HepG2 (cell line): ENCODE results near the gene MTMR4. TPM values are rescaled to one million over a fixed set of nuclear protein-coding genes. Genes with fewer than 3 reads are reported as not detected.

Experiments
- CCAR2 ChIP-seq: fragments of 200-400 bp; formaldehyde crosslinking; optimal IDR thresholded peaks from 2 replicates; pipeline ENCODE3; 2018; ENCODE audit warnings: low read depth, mild to moderate bottlenecking, low read length, moderate library complexity
- ELF1 ChIP-seq: sonication (generic); formaldehyde crosslinking; IDR thresholded peaks from 2 replicates; pipeline ENCODE4 v1.4.0; 2020; ENCODE audit warnings: missing genetic modification reagents
- HNRNPL ChIP-seq: fragments of 200-400 bp; formaldehyde crosslinking; IDR thresholded peaks from 2 replicates; pipeline ENCODE4 v1.6.1; 2017; ENCODE audit warnings: mild to moderate bottlenecking, low read depth, low read length
- KDM4B ChIP-seq: sonication (generic); formaldehyde crosslinking; IDR thresholded peaks from 2 replicates; pipeline ENCODE4 v1.4.0; 2020; ENCODE audit warnings: missing genetic modification reagents
- KDM5B ChIP-seq: sonication (generic); formaldehyde crosslinking; IDR thresholded peaks from 2 replicates; pipeline ENCODE4 v1.4.0; 2020; ENCODE audit warnings: missing genetic modification reagents, mild to moderate bottlenecking, borderline replicate concordance
- MEIS2 ChIP-seq: sonication (generic); formaldehyde crosslinking; IDR thresholded peaks from 2 replicates; pipeline ENCODE4 v1.9.0; 2021; ENCODE audit warnings: mild to moderate bottlenecking, missing genetic modification reagents
- MYNN ChIP-seq: sonication (generic); formaldehyde crosslinking; IDR thresholded peaks from 2 replicates; pipeline ENCODE4 v1.4.0; 2020; ENCODE audit warnings: mild to moderate bottlenecking, low read depth, missing genetic modification reagents
- PITX1 ChIP-seq: sonication (generic); formaldehyde crosslinking; IDR thresholded peaks from 2 replicates; pipeline ENCODE4 v1.5.1; 2020; ENCODE audit warnings: mild to moderate bottlenecking, missing genetic modification reagents
- RAD21 ChIP-seq: fragments of 450-650 bp; formaldehyde crosslinking; IDR thresholded peaks from 2 replicates; pipeline ENCODE4 v1.5.0; 2020; ENCODE audit warnings: mild to moderate bottlenecking
- SAP130 ChIP-seq: IDR thresholded peaks from 2 replicates; pipeline ENCODE4 v1.6.1; 2016; ENCODE audit warnings: low read depth
- SETDB1 ChIP-seq: sonication (generic); formaldehyde crosslinking; IDR thresholded peaks from 2 replicates; pipeline ENCODE4 v1.5.1; 2020; ENCODE audit warnings: missing genetic modification reagents, mild to moderate bottlenecking, borderline replicate concordance
- SP4 ChIP-seq: sonication (generic); formaldehyde crosslinking; IDR thresholded peaks from 2 replicates; pipeline ENCODE4 v1.8.1; 2023; ENCODE audit warnings: mild to moderate bottlenecking, missing genetic modification reagents
- SPEN ChIP-seq: sonication (generic); formaldehyde crosslinking; IDR thresholded peaks from 2 replicates; pipeline ENCODE4 v1.5.1; 2020; ENCODE audit warnings: low read depth, mild to moderate bottlenecking, missing genetic modification reagents
- TP53 ChIP-seq: sonication (generic); formaldehyde crosslinking; conservative IDR thresholded peaks from 2 replicates; pipeline ENCODE4 v1.4.0; 2020; ENCODE audit warnings: missing genetic modification reagents
- U2AF1 ChIP-seq: fragments of 200-400 bp; formaldehyde crosslinking; optimal IDR thresholded peaks from 2 replicates; pipeline ENCODE3; 2017; ENCODE audit warnings: mild to moderate bottlenecking, low read depth, low read length
- YEATS2 ChIP-seq: sonication (generic); formaldehyde crosslinking; IDR thresholded peaks from 2 replicates; pipeline ENCODE4 v1.4.0; 2020; ENCODE audit warnings: missing genetic modification reagents, borderline replicate concordance
- ZBTB21 ChIP-seq: sonication (generic); formaldehyde crosslinking; IDR thresholded peaks from 2 replicates; pipeline ENCODE4 v1.4.0; 2020; ENCODE audit warnings: missing genetic modification reagents
- ZNF12 ChIP-seq: sonication (generic); formaldehyde crosslinking; IDR thresholded peaks from 2 replicates; pipeline ENCODE4 v1.5.0; 2020; ENCODE audit warnings: missing genetic modification reagents
- ZNF124 ChIP-seq: sonication (generic); formaldehyde crosslinking; IDR thresholded peaks from 2 replicates; pipeline ENCODE4 v1.4.0; 2020; ENCODE audit warnings: missing genetic modification reagents
- ZNF205 ChIP-seq: IDR thresholded peaks from 2 replicates; pipeline ENCODE4 v1.6.1; 2018; ENCODE audit warnings: missing biosample characterization, missing genetic modification reagents
- ZNF556 ChIP-seq: sonication (generic); formaldehyde crosslinking; IDR thresholded peaks from 2 replicates; pipeline ENCODE4 v1.4.0; 2020; ENCODE audit warnings: mild to moderate bottlenecking, missing genetic modification reagents, borderline replicate concordance
- ZNF558 ChIP-seq: sonication (generic); formaldehyde crosslinking; IDR thresholded peaks from 2 replicates; pipeline ENCODE4 v1.9.0; 2022; ENCODE audit warnings: mild to moderate bottlenecking, missing genetic modification reagents, borderline replicate concordance
- ZNF768 ChIP-seq: sonication (generic); formaldehyde crosslinking; IDR thresholded peaks from 2 replicates; pipeline ENCODE4 v1.4.0; 2020; ENCODE audit warnings: missing genetic modification reagents
- ZNF772 ChIP-seq: sonication (generic); formaldehyde crosslinking; IDR thresholded peaks from 2 replicates; pipeline ENCODE4 v1.5.0; 2020; ENCODE audit warnings: mild to moderate bottlenecking, missing genetic modification reagents
- polyA plus RNA-seq, 8 experiments: library from polyadenylated mRNA; depleted of rRNA in 3 of 8; stranded (reverse) in 7 of 8; unstranded in 1 of 8; fragments of >200 nt; fragmentation: Illumina TruSeq in 4 of 8; extraction: Trizol in 4 of 8; gene quantifications; 2 replicates each; pipeline versions ENCODE4 v1.2.1 to v1.2.3, GENCODE V29; 2011 to 2016; ENCODE audit warnings: low read depth in 4 of 8, missing spikeins in 1 of 8, mixed read lengths in 1 of 8; ENCODE audit not compliant: insufficient read depth in 1 of 8
- total RNA-seq, 5 experiments: library from RNA; depleted of rRNA; stranded (reverse); fragments of >200 nt; fragmentation: Illumina TruSeq; extraction: Trizol; gene quantifications; 2 replicates each; pipeline ENCODE4 v1.2.3, GENCODE V29; 2016; ENCODE audit warnings: low read depth in 1 of 5
- TF ChIP-seq, protein P1 (sequence below): IDR thresholded peaks from 2 replicates; pipeline ENCODE4 v1.6.1; 2016
- TF ChIP-seq, protein P2 (sequence below): sonication (generic); formaldehyde crosslinking; IDR thresholded peaks from 2 replicates; pipeline ENCODE4 v1.8.0; 2022; ENCODE audit warnings: mild to moderate bottlenecking, missing genetic modification reagents; ENCODE audit not compliant: insufficient replicate concordance
- TF ChIP-seq, protein P3 (sequence below): sonication (generic); formaldehyde crosslinking; IDR thresholded peaks from 2 replicates; pipeline ENCODE4 v1.8.1; 2023; ENCODE audit warnings: mild to moderate bottlenecking, moderate library complexity, missing genetic modification reagents
- TF ChIP-seq, protein P4 (sequence below): IDR thresholded peaks from 2 replicates; pipeline ENCODE4 v1.6.1; 2016; ENCODE audit warnings: missing genetic modification reagents, missing compliant biosample characterization

Gene MTMR4
- total and polyA plus RNA-seq, 2 of the 13 experiments (the other 11 are each of a cell fraction or from before 2014, with no cell fraction given) = 62.5 to 65.1 TPM

DNA sequence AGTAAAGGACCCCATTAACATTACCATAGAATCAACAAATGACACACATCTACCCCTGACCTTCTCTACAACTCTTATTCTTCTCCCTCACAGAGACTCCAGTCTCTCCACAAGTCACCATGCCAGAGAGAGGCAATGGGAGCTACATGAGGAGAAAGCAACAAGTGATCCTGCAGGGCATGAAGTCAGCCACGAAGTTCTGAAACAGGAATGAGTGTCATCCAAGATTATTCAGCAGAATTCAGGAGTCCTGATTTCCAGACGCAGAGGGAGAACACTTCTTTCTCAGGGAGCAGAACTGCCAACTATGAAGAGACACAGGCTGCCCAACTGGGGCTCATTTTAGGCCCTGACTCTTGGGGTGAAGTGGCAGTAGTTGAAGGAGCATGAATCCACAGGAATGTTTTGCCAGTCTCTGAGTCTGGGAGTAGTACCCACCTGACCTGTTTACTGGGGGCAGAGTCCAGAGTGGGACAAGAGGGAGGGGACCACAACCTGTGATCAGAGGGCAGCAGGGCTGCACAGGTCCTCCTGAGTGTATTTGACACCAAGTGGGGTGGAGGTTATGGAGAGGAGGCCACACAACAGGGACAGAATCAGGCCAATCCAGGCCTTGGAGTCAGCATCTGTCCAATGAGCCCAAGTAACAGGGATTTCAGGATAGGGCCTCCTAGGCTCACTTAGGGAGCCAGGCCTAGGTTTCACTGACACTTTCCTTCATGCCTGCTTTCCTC, 2.4 kb upstream of the MTMR4 start (continued):
- TF ChIP-seq SP4 (no peak; the same call in 1 of the 2 replicates), ZNF768 (no peak), ZNF205 (CRISPR knock-in tag) (no peak), KDM5B (CRISPR knock-in tag) (no peak), SPEN (CRISPR knock-in tag) (no peak), ZNF558 (CRISPR knock-in tag) (no peak), ZNF12 (CRISPR knock-in tag) (no peak), YEATS2 (CRISPR knock-in tag) (peak; percentile 21; the same call in 1 of the 2 replicates), CCAR2 (no peak), ZNF772 (CRISPR knock-in tag) (0 out of 2 replicates have a peak, but pooled peaks have one; percentile 56), PITX1 (no peak; the same call in 1 of the 2 replicates), RAD21 (CRISPR knock-in tag) (no peak), ZBTB21 (CRISPR knock-in tag) (no peak; the same call in 1 of the 2 replicates), MYNN (no peak), ZNF556 (no peak; the same call in 1 of the 2 replicates), U2AF1 (peak; percentile 62), MEIS2 (CRISPR knock-in tag) (no peak), ZNF124 (CRISPR knock-in tag) (no peak), KDM4B (CRISPR knock-in tag) (no peak), SAP130 (CRISPR knock-in tag) (peak; percentile 86), TP53 (CRISPR knock-in tag) (no peak), HNRNPL (no peak), ELF1 (CRISPR knock-in tag) (no peak), SETDB1 (no peak)
- TF ChIP-seq, protein P1, sequence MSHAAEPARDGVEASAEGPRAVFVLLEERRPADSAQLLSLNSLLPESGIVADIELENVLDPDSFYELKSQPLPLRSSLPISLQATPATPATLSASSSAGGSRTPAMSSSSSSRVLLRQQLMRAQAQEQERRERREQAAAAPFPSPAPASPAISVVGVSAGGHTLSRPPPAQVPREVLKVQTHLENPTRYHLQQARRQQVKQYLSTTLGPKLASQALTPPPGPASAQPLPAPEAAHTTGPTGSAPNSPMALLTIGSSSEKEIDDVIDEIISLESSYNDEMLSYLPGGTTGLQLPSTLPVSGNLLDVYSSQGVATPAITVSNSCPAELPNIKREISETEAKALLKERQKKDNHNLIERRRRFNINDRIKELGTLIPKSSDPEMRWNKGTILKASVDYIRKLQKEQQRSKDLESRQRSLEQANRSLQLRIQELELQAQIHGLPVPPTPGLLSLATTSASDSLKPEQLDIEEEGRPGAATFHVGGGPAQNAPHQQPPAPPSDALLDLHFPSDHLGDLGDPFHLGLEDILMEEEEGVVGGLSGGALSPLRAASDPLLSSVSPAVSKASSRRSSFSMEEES (CRISPR knock-in tag) = peak; percentile 82
- TF ChIP-seq, protein P2, sequence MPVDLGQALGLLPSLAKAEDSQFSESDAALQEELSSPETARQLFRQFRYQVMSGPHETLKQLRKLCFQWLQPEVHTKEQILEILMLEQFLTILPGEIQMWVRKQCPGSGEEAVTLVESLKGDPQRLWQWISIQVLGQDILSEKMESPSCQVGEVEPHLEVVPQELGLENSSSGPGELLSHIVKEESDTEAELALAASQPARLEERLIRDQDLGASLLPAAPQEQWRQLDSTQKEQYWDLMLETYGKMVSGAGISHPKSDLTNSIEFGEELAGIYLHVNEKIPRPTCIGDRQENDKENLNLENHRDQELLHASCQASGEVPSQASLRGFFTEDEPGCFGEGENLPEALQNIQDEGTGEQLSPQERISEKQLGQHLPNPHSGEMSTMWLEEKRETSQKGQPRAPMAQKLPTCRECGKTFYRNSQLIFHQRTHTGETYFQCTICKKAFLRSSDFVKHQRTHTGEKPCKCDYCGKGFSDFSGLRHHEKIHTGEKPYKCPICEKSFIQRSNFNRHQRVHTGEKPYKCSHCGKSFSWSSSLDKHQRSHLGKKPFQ (CRISPR knock-in tag) = peak; percentile 31
- TF ChIP-seq, protein P3, sequence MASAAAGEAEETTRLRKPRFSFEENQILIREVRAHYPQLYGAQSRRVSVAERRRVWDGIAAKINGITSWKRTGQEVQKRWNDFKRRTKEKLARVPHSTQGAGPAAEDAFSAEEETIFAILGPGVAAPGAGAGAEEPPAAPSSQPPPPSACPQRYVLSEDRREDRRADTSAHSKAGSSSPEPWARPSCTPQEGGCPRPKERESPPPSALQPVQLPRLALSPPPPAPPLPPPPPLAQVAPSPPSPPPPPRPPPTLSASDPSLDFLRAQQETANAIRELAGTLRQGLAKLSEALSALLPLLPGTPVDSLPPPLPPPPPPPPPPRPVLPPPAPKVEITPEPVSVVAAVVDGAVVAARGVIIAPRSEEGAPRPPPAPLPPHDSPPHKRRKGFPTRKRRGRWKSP (CRISPR knock-in tag) = 0 out of 2 replicates have a peak, but pooled peaks have one; percentile 19
- TF ChIP-seq, protein P4, sequence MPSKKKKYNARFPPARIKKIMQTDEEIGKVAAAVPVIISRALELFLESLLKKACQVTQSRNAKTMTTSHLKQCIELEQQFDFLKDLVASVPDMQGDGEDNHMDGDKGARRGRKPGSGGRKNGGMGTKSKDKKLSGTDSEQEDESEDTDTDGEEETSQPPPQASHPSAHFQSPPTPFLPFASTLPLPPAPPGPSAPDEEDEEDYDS = peak; percentile 71; the same call in 1 of the 2 replicates
